Measurements from ENCODE around the gene EGLN3.

DNA sequence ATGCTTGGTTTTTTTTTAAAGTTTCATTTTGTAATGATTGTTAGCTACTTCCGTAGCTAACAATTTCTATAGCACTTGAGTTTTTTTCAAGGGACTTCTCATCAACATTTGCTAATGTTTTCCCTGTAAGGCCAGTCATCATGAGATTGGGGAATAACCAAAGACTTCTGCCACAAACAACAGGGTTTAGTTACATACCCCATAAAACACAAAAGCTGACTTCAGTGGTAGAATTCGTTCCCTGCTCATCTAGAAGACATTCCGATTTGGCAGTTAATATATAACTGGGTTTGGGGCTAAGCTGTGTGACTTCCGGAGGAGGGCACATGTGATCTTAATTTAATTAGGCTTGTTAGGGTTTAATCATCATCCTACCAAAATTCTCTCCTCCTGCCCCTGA lies 22.9 kb downstream of the EGLN3 start:
- no peak for TF ChIP-seq ARNTL (CRISPR knock-in tag; IDR thresholded peaks at IDR 0.05; ENCODE audit: borderline replicate concordance, low read depth)
- no peak for TF ChIP-seq ZFP30 (CRISPR knock-in tag; IDR thresholded peaks at IDR 0.05)
- TF ChIP-seq BACH2 (CRISPR knock-in tag; IDR thresholded peaks at IDR 0.05; ENCODE audit: borderline replicate concordance), result no peak
- TF ChIP-seq, protein P1, sequence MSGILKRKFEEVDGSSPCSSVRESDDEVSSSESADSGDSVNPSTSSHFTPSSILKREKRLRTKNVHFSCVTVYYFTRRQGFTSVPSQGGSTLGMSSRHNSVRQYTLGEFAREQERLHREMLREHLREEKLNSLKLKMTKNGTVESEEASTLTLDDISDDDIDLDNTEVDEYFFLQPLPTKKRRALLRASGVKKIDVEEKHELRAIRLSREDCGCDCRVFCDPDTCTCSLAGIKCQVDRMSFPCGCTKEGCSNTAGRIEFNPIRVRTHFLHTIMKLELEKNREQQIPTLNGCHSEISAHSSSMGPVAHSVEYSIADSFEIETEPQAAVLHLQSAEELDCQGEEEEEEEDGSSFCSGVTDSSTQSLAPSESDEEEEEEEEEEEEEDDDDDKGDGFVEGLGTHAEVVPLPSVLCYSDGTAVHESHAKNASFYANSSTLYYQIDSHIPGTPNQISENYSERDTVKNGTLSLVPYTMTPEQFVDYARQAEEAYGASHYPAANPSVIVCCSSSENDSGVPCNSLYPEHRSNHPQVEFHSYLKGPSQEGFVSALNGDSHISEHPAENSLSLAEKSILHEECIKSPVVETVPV (CRISPR knock-in tag; IDR thresholded peaks at IDR 0.05), result no peak
